HG03025 (cell line): ENCODE measurements around the gene CLDN15.
"Not testable (repeated sequence)": the region's sequence is repeated elsewhere in the genome, so short reads cannot be mapped to it uniquely, and the experiment has no call there.

Experiments
- ATAC-seq: cut with Tn5 transposase; IDR thresholded peaks from one replicate; pipeline ENCODE4 v1.9.1; 2021; ENCODE audit warnings: mild to moderate bottlenecking, moderate library complexity; ENCODE audit not compliant: unreplicated experiment, low FRiP score

Gene CLDN15

DNA sequence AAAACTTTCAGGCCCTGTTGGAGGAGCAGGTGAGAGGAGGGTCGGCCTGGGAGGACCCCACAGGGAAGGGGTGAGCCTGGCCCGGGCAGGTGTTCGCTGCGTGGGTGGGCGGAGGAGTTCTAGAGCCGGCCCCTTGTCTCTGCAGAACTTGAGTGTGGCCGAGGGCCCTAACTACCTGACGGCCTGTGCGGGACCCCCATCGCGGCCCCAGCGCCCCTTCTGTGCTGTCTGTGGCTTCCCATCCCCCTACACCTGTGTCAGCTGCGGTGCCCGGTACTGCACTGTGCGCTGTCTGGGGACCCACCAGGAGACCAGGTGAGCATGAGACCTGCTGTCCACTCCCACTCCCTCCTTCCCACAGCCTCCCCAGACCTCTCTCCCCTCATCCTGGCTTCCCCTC is 14.1 kb downstream of the CLDN15 start:
- ATAC-seq = no peak

DNA sequence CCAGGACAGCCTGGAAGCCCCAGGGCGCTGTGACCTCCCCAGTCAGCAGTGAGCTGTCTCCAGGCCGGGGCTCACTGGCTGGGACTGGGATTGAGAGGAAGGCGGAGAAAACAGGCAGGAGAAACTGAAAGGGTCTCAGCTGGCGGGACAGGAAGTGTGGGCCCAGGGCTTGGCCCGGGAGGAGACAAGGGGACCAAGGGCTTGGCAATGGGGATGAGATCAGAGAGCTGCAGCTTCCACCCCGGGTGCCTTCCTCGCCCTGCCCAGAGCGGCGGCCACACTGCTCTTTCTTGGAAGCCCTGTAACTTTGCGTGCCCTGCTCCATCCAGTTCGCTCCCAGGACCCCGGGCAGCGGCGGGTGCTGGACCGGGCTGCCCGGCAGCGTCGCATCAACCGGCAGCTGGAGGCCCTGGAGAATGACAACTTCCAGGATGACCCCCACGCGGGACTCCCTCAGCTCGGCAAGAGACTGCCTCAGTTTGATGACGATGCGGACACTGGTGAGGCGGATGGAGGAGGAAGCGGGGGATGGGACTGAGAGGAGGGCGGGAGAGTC is 15.2 kb downstream of the CLDN15 start:
- no peak for ATAC-seq

DNA sequence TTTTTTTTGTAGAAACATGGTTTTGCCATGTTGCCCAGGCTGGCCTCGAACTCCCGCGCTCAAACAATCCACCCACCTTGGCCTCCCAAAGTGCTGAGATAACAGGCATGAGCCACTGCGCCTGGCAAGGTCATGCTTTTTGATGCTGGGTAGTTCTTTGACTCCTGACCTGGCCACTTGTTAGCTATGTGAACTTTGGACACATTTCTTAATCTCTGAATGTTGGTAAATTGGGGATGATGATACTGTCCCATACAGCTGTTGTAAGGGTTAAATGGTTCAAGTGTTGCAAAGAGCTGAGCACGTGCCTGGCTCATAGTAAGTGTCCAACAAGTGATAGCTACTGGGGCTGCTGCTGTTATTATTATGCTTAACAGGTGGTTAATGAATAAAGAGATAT is 17.3 kb downstream of the CLDN15 start:
- no peak for ATAC-seq

DNA sequence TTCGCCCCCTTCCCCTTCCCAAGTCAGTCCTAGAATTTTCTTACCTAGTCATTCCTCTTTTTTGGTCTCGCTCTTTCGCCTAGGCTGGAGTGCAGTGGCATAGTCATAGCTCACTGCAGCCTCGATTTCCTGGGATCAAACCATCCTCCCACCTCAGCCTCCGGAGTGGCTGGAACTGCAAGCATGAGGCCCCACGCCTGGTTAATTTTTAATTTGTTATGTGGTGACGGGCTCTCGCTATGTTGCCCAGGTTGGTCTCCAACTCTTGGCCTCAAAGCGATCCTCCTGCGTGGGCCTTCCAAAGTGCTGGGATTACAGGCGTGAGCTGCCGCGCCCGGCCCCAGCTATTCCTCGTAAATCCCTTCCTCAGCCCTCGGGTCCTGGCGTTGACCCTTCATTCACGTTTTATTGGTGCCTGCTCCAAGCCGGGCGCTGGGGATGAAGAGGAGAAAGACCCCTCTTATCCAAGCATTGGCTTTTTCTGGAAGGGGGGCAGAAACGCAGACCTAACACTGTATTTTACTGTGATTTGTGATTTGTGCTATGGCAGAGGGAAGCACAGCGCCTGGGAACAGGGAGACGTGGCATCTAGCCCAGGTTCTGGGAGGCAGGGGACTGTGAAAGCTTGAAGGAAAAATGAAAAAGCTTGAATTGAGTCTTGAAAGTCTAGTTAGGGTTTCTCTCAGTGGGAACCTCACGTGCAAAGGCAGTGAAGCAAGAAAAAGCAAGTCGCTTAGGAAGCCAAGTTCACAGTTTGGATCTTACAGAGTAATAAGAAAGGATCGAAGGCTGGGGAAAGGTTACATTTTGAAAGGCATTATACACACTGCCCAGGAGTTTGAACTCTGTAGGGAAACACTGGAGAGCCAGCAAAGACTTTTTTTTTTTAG is 19.1 kb downstream of the CLDN15 start:
- no peak for ATAC-seq

DNA sequence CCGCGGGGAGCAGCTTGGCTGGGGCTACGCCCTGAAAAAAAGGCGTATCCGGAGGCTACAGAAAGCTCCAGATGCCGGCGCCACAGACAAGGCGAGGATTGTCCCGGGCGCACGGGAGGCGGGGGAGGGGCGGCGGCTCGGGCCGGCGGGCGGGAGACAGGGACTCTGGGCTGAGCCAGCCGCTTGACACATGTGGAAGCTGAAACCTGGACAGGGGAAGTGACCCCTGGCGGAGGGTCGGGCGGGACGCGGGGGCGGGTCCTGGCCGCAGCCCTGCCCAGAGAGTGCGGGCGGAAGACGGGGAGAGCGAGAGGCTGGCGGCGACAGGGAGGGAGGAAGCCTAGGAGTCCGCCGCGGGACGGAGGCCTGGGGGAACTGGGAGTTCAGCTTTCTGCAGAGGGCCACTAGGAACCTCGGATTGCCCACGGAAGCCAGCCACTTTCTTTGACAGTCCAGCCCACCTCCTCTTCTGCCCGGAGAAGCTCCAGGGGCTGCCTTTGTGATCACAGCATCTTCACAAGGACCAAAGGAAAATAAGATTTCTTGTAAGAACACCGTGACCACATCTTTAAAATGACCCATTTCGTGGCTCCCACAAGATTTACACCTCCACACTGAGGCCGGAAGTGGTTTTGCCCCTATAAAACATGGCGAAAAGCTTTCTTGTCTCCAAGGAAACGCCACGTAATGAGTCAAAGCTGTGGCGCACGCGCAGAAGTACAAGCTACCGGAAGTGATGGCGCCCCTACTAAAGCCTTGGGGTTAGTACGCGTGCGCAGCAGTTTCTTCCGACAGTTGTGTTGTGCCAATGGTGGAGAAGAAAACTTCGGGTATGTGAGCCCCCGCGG is 20.0 kb downstream of the CLDN15 start, which contains the start of the genes PLOD3 and ZNHIT1:
PLOD3 (minus strand) TSS at position 194 of the 848 bp plus-strand sequence. CDS start 307 bp downstream, outside the sequence.
ZNHIT1 (plus strand) TSS at position 778 of the 848 bp plus-strand sequence; CDS start at position 809, 31 bp downstream.
- ATAC-seq = peak; percentile 69

DNA sequence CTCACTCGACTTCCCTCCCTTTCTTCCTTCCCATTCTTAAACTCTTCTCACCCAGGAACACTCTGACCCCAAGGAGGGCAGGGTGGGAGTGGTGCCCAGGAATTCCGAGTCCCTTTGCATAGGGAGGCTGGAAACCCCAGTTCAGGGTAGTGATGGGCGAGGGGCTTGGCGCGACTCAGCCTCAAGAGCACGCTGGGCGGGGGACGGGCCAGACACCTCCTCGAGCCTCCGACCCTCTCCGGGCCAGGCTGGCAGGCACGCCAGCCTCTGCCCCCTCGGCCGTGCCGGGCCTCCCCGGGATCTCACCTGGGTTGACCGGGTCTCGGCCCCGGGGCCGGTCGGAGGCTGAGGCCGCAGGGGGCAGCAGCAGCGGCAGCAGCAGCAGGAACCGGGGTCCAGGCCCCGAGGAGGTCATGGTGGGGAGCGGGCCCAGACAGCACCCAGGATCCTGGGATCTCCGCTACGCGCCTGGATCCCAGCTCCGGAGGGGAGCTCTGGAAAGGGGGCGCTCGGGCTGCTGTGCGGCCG is 20.7 kb downstream of the CLDN15 start:
- ATAC-seq = peak; percentile 14

DNA sequence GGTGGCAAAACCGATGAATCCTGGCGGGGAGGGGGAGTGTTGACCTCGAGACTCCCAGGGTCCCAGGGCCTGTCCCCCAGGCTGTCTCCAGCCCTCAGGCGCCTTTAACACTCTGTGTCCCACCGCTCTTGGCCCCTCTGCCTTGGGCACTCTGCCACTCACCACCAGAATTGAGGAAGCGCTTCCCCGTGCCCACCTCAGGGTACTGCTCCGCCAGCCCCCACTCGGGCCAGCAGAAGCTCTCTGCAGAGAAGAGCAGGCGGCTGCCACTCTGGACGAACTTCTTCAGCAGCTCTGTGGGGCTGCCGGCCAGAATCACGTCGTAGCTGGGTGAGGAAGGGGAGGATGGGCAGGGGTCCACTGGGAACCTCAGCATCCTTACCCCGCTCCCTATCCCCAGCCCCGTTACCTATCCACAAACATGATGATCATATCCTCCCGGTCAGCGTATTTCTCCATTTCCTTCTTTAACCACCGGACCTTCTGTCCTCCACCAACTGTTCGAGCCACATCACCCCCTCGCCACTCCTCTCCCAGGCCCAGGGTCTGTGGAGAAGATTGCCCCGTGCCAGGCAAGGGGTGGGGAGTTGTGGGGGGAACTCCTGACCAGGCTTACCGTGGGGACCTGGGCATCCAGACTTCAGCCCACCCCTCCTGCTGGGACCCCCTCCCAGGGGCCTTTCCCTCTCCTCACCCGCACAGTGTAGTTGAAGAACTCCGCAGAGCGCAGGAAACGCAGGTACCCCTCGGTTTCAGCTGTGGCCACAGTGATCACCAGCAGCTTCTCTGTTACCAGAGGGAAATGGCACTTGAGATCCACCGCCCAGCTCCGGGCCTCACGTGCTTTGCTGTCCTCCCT is 21.4 kb downstream of the CLDN15 start:
- ATAC-seq = no peak

DNA sequence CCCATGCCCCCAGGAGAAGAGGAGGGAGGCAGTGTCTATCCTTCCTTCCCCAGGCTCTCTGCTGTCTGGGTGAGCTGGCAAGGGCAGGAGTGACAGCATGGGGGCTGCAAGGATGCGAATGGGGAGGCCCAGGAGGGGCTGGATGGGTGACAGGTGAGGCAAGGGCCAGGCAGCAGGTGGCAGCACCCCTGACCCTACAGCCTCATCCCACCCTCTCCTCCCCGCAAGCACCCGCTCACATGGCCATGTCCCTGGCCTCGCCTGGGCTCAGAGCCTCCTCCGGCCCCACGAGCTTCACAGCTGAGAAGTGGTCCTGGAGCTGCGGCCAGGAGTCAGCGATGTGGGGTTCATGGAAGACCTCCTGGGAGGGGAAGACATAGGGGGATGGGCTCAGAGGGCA is 25.6 kb downstream of the CLDN15 start:
- ATAC-seq = no peak

DNA sequence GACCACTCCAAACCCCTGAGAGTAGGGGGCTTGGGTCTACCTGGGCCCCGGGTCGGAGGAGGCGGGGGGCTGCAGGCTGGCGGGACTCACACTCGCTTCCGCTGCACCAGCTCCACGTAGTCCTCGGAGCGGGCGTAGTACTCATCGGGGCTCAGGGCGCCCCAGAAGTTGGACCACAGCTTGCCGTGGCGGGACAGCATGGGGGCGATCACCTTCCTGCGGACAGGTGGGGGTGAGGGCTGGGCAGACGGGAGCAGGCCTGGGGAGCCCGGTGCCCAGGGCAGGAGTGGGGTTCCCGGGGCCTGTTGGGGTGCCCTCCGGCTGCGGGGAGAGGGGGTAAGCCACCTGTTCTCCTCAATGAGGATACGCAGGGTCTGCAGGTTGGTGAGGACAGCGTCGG is 26.1 kb downstream of the CLDN15 start:
- ATAC-seq = no peak

DNA sequence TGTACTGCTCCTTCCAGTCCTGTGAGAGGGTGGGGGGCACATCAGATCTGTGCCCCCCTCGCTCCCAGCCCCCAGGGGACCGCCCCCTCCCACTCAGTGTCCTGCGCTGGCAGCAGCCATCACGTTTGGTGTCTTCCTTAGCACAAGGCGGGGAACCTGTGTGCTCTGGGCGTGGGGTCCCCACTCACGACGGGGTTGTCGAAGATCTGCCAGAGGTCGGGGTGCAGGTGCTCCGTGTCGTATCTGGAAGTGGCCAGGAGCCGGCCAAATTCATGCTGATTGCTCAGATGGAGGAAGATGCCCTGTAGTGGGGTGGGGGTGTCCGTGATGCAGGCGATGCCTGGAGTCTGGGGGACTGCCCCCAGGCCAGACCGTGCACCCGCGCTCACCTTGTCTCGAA is 27.5 kb downstream of the CLDN15 start:
- no peak for ATAC-seq

DNA sequence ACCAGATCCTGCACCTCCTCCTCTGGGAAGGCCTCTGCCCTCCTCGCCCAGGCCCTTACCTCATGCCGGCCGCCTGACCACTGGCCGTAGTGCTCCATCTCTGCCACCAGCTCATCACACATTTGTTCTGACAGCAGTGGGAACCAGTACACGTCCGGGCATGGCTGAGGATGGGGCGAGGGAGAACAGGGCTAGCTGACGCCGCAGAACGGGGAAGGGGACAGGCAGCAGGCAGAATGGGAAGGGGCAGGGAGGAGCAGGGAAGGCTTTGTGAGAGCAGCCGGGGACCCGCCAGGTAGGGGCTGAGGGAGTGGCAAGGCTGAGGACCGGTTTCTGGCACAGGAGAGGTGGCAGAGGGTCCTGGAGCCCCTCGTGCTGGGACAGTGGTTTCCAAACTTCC is 28.8 kb downstream of the CLDN15 start:
- ATAC-seq = no peak

DNA sequence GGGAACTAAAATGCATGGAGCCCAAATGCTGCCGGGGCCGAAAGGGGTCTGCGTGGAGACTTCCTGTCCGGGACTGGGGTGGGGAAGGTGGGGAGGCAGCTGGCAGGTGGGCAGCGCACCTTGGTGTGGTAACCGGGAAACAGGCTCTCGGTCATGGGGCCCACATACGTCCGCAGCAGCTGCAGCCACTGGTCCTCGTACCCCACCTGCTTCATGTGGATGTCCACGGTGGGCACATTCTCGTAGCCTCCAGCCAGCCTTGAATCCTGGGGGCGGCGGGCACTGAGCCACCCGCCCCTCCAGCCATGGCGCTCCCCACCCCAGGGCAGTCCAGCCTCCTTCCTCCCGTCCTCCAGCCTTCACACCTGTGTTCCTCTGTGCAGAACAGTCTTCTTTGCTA is 30.1 kb downstream of the CLDN15 start:
- ATAC-seq = no peak

DNA sequence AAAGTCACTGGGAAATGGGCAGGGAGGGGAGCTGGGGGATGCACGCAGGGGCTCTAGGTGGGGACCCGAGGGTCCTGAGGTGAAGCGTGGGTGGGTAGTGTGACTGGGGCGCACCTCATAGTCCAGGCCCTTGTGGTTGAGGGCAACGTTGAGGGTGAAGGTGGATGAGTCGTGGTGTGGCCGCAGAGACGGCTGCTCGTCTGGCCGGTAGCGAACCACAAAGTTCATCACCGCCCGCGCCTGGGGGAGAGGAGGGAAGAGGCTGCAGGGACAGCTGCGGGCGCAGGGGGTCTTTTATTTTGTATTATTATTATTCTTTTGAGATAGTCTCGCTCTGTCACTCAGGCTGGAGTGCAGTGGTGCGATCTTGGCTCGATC is 30.9 kb downstream of the CLDN15 start:
- no peak for ATAC-seq

DNA sequence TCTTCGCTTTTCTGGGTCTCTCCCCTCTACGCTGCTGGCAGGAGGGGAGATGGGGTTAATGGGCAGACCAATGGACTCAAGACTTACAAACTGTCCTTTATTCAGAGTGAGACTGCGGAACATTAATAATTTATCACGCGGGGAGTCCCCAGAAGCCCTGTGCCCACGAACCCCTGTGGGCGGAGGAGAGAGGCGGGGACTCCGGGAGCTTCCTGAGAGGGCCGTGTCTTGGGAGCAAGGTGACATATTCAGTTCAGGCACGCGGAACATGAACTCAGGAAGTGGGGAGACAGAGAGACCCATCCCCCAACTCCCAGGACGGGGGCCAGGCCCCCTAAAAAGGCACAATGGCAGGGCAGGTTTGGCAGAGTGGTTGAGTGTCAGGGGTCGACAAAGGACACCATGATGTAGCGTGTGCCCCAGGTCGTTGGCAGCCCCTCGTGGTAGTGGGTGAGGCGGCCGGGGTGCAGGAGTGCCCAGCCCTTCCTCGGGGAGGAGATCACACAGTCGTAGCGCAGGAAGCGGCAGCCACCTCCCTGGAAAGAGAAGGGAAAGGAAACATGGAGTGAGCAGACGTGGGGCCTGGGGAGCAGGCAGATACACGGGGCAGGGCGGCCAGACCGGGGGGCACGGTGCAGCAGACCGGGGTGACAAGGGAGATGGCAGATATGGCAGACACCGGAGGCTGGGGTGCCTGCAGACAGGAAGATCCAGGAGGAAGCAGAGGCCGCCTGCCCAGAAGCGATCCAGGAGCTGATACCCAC is 31.5 kb downstream of the CLDN15 start:
- no peak for ATAC-seq

DNA sequence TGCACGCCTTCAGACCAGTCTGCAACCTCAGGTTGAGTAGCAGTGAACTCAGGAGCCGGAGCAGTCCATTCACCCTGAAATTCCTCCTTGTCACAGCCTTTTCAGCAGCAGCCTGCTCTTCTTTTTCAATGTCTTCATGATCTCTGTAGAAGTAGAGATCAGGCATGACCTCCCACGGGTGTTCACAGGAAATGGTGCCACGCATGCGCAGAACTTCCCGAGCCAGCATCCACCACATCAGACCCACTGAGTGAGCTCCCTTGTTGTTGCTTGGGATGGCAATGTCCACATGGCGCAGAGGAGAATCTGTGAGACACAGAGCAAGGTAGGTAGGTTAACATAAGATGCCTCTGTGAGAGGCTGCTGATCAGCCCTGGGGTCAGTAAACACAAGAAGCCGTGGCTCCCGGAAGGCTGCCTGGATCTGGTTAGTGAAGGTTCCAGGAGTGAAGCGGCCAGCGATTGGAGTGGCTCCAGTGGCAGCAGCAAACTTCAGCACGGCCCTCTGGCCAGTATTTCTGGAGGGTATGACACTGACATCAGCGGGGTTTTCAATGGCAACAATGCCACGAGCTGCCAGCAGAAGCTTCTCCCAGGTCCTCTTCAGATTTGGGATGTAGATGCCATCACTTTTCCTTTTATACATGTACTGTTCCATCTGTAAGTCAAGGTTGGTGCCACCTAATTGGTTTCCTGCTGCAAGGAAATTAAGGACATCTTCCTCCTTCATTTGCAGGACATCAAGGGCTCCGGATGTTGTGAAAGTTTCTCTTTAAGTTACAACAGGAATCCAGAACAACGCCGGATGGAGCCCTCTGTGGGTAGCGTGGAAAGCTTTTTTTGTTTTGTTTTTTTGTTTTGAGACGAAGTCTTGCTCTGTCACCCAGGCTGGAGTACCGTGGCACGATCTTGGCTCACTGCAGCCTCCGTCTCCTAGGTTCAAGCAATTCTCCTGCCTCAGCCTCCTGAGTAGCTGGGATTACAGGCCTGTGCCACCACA is 33.6 kb downstream of the CLDN15 start:
- not testable (repeated sequence) for ATAC-seq

DNA sequence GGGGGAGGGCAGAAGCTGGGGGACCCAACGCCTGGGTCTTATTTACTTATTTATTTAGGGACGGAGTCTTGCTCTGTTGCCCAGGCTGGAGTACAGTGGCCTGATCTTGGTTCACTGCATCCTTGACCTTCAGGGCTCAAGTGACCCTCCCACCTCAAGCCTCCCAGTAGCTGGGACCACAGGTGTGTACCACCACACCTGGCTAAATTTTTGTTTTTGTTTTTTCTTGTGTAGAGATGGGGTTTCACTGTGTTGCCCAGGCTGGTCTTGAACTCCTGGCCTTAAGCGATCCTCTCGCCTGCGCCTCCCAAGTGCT is 35.0 kb downstream of the CLDN15 start:
- no peak for ATAC-seq

DNA sequence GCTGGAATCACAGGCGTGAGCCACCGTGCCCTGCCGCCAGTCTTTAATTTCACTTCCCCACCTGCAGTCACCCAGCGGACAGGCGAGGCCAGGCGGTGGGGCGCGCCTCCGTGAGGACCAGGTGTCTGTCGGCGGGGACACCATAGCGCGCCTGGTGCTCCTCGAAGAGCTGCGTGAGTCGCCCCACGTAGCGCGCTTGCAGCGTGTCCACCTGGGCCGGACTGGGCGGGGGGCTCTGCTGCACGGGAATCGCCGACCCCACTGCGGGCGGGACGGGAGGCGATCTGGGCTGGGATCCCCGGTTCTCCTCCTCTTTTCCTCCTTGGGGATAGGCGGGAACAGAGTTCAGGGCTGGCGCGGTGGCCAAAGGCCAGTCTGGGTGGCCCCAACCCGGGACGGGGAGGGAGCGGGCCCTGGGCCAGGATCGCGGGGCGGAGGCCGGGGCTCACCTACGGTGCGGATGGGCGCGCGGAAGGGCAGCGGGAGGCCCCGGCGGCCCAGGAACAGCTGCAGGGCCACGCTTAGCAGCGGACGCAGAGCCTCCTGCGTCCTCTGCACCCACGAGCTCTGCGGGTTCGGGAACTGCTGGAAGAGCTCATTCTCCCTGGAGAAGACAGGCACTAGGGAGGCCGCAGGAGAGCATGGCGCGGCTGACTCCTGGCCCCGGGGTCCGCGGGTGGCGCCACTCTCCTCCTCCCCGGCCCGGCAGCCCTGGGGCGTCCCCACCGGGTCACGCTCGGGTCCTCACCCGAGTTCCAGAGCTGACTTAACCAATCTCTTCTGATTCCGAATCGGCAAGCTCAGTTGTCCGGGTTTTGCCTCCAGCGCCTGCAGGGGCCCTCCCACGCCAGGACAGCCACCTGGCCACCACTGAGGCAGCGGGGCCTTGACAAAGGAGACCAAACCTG is 35.7 kb downstream of the CLDN15 start:
- ATAC-seq = no peak
